Erythroblast (primary cell): ENCODE data around the gene RRBP1.

Experiments
- DNase-seq, 2 experiments: peaks; one replicate each; lab custom pipeline; 2025; lab: John Stamatoyannopoulos, UW
- GATA1 ChIP-seq: IDR thresholded peaks from 2 replicates; pipeline ENCODE4 v1.6.1; 2011; ENCODE audit warnings: low read depth, mild to moderate bottlenecking, control low read depth, low read length, moderate library complexity
- POLR2A ChIP-seq: IDR thresholded peaks from 2 replicates; pipeline ENCODE4 v1.6.1; 2011; ENCODE audit warnings: mild to moderate bottlenecking, low read length

Gene RRBP1

DNA sequence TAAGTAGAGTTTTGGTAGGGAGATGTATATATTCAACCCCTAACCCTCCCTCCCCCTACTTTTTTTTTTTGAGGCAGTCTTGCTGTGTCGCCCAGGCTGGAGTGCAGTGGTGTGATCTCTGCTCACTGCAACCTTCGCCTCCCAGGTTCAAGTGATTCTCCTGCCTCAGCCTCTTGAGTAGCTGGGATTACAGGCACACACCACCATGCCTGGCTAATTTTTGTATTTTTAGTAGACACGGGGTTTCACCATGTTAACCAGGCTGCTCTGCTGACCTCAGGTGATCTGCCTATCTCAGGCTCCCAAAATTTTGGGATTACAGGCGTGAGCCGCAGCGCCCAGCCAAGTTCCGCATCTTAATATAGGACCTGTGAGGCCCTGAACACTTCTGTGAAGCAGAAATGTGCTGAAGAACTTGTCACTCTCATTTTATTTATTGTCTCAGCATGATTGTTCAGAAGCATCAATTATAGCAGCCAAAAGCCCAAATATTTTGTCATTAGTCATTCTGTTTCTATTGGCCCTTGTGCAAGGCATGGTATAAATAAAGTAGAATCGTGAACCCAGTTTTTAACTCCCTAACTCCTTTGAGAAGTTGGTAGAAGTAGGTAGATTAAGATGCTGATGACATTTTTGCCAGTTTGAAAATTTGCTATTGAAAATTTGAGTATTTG is 92.7 kb downstream of the RRBP1 start:
- no peak for DNase-seq

DNA sequence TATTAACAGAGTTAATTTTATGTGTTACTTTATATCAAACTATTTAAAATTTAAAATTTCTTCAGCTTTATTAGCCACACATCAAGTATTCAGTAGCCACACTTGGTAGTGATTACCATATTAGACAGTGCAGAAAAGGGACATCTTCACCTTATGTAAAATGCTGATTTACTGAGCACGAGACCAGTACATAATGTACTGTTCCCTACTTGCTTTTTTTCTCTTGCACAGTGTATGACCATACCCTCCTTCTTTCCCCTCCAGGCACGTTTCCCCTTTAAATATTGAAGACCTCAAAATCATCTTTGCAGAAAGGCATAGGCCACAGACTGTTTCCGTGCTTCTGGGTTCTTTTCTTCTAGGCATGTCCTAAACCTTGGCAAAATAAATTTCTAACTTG is 94.2 kb downstream of the RRBP1 start:
- TF ChIP-seq POLR2A, result no peak
- no peak for TF ChIP-seq GATA1

More for the DNA sequence above, 92.7 kb downstream of the RRBP1 start:
- no peak for TF ChIP-seq GATA1
- no peak for TF ChIP-seq POLR2A

GRCh38 chr20:17587148-17587547 is 94.9 kb downstream of the RRBP1 start:
- TF ChIP-seq GATA1 (no peak), POLR2A (no peak)
- DNase-seq, result no peak

More for the DNA sequence above, 94.2 kb downstream of the RRBP1 start:
- no peak for DNase-seq

- no peak for DNase-seq
- TF ChIP-seq POLR2A (no peak), GATA1 (no peak)
Observed at GRCh38 chr20:17586250-17586649, 95.8 kb downstream of the RRBP1 start.

- TF ChIP-seq POLR2A (no peak), GATA1 (no peak)
- DNase-seq, result no peak
Observed at GRCh38 chr20:17584689-17585088, 97.4 kb downstream of the RRBP1 start.

GRCh38 chr20:17583126-17583525 is 98.9 kb downstream of the RRBP1 start:
- TF ChIP-seq GATA1 (no peak), POLR2A (no peak)
- DNase-seq, result peak in 1 of 2 experiments; percentile 8

DNA sequence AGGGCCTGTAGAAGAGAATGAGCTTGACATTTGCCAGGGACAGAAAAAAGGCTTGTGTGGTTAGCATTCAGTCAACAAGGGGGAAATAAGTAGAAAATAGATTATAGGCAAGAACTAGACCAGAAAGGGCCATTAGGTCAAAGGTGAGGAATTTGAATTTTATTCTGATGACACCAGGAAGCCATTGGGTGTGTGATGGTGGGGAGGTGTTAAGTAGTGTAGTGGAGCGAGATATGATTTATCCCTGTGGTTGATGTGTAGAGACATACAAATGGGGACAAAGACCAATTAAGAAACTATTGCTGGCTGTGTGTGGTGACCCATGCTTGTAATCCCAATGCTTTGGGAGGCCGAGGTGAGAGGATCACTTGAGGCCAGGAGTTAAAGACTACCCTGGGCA is 101.1 kb downstream of the RRBP1 start:
- no peak for TF ChIP-seq POLR2A
- no peak for TF ChIP-seq GATA1
- no peak for DNase-seq

DNA sequence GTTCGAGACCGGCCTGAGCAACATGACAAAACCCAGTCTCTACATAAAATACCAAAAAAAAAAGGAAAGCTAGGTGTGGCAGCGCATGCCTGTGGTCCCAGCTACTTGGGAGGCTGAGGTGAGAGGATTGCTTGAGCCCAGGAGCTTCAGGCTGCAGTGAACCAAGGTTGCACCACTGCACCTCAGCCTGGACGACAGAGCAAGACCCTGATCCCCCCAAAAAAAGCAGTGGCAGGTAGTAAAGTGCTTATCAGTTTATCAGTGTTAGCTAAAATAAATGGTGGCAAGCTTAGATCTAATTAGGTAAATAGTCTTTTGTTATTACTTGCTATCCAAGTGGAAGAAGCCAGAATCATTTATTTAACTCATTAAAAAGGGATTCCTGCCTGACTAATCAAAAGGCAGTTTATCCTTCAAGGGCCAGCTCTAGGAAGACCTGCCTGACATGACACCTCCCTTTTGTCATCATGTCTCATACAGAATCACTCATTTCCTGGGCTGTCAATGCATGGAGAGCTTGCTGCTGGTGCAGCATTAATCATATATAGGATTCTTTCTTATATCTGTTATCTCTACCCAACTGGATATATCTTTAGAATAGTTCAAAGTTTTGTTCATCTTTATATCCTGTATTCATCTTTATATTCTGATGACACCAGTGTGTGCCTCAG is 102.5 kb downstream of the RRBP1 start:
- TF ChIP-seq GATA1 (no peak), POLR2A (no peak)

GRCh38 chr20:17576215-17576614 is 105.8 kb downstream of the RRBP1 start:
- TF ChIP-seq POLR2A (no peak), GATA1 (no peak)
- DNase-seq, result no peak

More for the DNA sequence above, 102.5 kb downstream of the RRBP1 start:
- DNase-seq, result no peak

- TF ChIP-seq POLR2A (no peak), GATA1 (no peak)
- no peak for DNase-seq
Observed at GRCh38 chr20:17573463-17573862, 108.6 kb downstream of the RRBP1 start.

- DNase-seq, result peak in 1 of 2 experiments; percentile 13
- TF ChIP-seq GATA1 (no peak), POLR2A (no peak)
Observed at GRCh38 chr20:17572034-17572638, 109.9 kb downstream of the RRBP1 start.

- TF ChIP-seq POLR2A (no peak), GATA1 (no peak)
- peak; percentile 55 to 65 for DNase-seq
Observed at GRCh38 chr20:17571153-17571527, 110.9 kb downstream of the RRBP1 start.

DNA sequence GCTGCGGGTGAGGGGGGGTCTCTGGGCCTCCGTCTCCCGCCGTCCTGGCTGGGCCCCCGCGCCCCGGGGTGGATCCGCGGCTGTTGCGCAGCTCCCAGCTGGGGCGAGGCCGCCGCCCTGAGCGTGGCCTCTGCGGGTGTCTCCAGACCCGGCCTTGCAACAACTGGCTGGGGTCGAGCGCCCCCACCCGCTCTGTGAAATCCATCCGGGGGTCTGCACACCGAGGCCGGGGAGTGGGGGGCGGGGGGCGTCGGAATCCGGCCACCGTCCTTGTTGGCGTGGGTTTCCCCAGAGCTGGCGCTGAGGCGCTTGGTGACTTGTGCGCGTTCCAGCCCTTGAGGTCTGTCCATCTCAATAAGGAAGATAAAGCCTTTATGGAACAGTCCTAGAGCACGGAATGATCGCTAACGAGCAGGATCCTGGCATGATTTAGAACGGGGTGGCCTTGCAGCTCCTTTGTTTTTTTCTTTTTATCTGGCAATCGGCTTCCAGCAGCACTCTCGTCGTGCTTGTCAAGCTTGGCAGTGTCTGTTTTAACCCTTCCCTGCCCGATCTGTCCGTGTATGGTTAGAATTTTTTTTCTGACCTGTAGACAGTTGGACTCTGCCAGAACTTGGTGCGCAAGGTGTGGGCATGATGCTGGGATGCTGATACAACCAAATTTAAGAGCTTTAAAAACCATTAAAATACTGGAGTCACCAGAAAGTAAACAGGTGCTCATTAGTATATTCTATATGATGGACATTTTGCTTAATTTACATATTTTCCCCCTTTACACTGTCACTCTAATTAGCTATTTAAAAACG is 111.5 kb downstream of the RRBP1 start:
- peak; percentile 75 to 80 for DNase-seq
- no peak for TF ChIP-seq GATA1
- no peak for TF ChIP-seq POLR2A
